GM23338 (cell line): ENCODE measurements around the gene HLA-DOA. TPM values are rescaled to one million over a fixed set of nuclear protein-coding genes. Genes with fewer than 3 reads are reported as not detected.
A peak's percentile ranks its signal among the peaks of the same experiment; 100 is the strongest.

Experiments
- ATAC-seq: fragments of 200-7000 bp; cut with Tn5 transposase; 3 replicates; pipeline ENCODE4 v1.9.1; 2020
- DNase-seq: peaks from one replicate; pipeline ENCODE4 v3.0.0-alpha.2; 2015; ENCODE audit warnings: low spot score
- H2AFZ ChIP-seq: fragments of 200-600 bp; sonication (generic); 2 replicates; pipeline ENCODE4 v1.8.0; 2016; ENCODE audit warnings: antibody characterized with exemption, mild to moderate bottlenecking, moderate library complexity
- H3F3A ChIP-seq: fragments of 200-600 bp; sonication (generic); replicated peaks from 2 replicates; pipeline ENCODE4 v1.8.0; 2017; ENCODE audit warnings: antibody characterized with exemption, mixed run types, low read depth
- H3K27ac ChIP-seq: fragments of 200-600 bp; sonication (generic); 2 replicates; pipeline ENCODE4 v1.6.1; 2016; ENCODE audit warnings: low read depth
- H3K27me3 ChIP-seq: fragments of 200-600 bp; sonication (generic); 2 replicates; pipeline ENCODE4 v1.8.0; 2016; ENCODE audit warnings: mild to moderate bottlenecking, mixed run types, moderate library complexity; ENCODE audit not compliant: insufficient read depth
- H3K36me3 ChIP-seq: fragments of 200-600 bp; sonication (generic); 2 replicates; pipeline ENCODE4 v1.8.0; 2016; ENCODE audit warnings: mild to moderate bottlenecking; ENCODE audit not compliant: insufficient read depth
- H3K4me1 ChIP-seq: fragments of 200-600 bp; sonication (generic); 2 replicates; pipeline ENCODE4 v1.8.0; 2016; ENCODE audit warnings: mild to moderate bottlenecking, moderate library complexity; ENCODE audit not compliant: insufficient read depth
- H3K4me2 ChIP-seq: fragments of 200-600 bp; sonication (generic); 2 replicates; pipeline ENCODE4 v1.7.1; 2017; ENCODE audit warnings: mixed run types
- H3K4me3 ChIP-seq: fragments of 200-600 bp; sonication (generic); 2 replicates; pipeline ENCODE4 v1.6.1; 2016; ENCODE audit warnings: mixed run types
- H3K79me2 ChIP-seq: fragments of 200-600 bp; sonication (generic); replicated peaks from 2 replicates; pipeline ENCODE4 v1.8.0; 2017; ENCODE audit warnings: mild to moderate bottlenecking; ENCODE audit not compliant: insufficient read depth
- H3K9me2 ChIP-seq: fragments of 200-600 bp; sonication (generic); 2 replicates; pipeline ENCODE4 v1.8.0; 2017; ENCODE audit not compliant: insufficient read depth
- H4K20me1 ChIP-seq: fragments of 200-600 bp; sonication (generic); replicated peaks from 2 replicates; pipeline ENCODE4 v1.8.0; 2017; ENCODE audit warnings: mild to moderate bottlenecking; ENCODE audit not compliant: insufficient read depth
- H3K27ac Mint-ChIP-seq: 2 replicates; pipeline ENCODE4 v1.8.0; 2020; ENCODE audit warnings: inconsistent platforms, mild to moderate bottlenecking, moderate library complexity, mixed read lengths
- H3K27me3 Mint-ChIP-seq: 3 replicates; pipeline ENCODE4 v1.8.0; 2022; ENCODE audit warnings: low read depth, mild to moderate bottlenecking, moderate library complexity, mixed read lengths, inconsistent platforms; ENCODE audit not compliant: insufficient read depth, poor library complexity
- H3K36me3 Mint-ChIP-seq: 3 replicates; pipeline ENCODE4 v1.8.0; 2021; ENCODE audit warnings: low read depth, mild to moderate bottlenecking, inconsistent platforms, moderate library complexity, mixed read lengths
- H3K4me1 Mint-ChIP-seq: 3 replicates; pipeline ENCODE4 v1.8.0; 2020; ENCODE audit warnings: mild to moderate bottlenecking, inconsistent platforms, mixed read lengths
- H3K4me3 Mint-ChIP-seq: 3 replicates; pipeline ENCODE4 v1.8.0; 2021; ENCODE audit warnings: moderate library complexity, mild to moderate bottlenecking, inconsistent platforms, mixed read lengths
- H3K9me3 Mint-ChIP-seq: 3 replicates; pipeline ENCODE4 v1.8.0; 2020; ENCODE audit warnings: moderate library complexity, mild to moderate bottlenecking, inconsistent platforms, mixed read lengths
- CREB1 ChIP-seq: fragments of 250-450 bp; sonication (Bioruptor Pico); IDR thresholded peaks from 2 replicates; pipeline ENCODE4 v1.5.0; 2020; ENCODE audit warnings: low read depth, mild to moderate bottlenecking, moderate library complexity
- EZH2phosphoT487 ChIP-seq: fragments of 200-600 bp; sonication (generic); IDR thresholded peaks from one replicate; pipeline ENCODE4 v1.8.1; 2018; ENCODE audit warnings: antibody characterized with exemption; ENCODE audit not compliant: unreplicated experiment
- POLR2AphosphoS5 ChIP-seq: IDR thresholded peaks from 2 replicates; pipeline ENCODE4 v1.6.1; 2016; ENCODE audit warnings: antibody characterized with exemption, low read depth
- STAT1 ChIP-seq: IDR thresholded peaks from one replicate; pipeline ENCODE4 v1.6.1; 2016; ENCODE audit warnings: antibody characterized with exemption; ENCODE audit not compliant: unreplicated experiment
- ZNF114 ChIP-seq: fragments of 250-450 bp; sonication (Bioruptor Pico); IDR thresholded peaks from 2 replicates; pipeline ENCODE4 v1.5.0; 2020; ENCODE audit warnings: mild to moderate bottlenecking, moderate library complexity
- polyA plus RNA-seq: library from polyadenylated mRNA; unstranded; fragments of >200 nt; fragmentation: Nextera tagmentation; extraction: Ambion mirVana; gene quantifications from 2 replicates; pipeline ENCODE4 v1.2.1, GENCODE V29; 2016
- total RNA-seq: library from RNA; depleted of rRNA; stranded (reverse); fragments of >200 nt; shearing (Covaris generic); gene quantifications from 2 replicates; pipeline ENCODE4 v1.2.3, GENCODE V29; 2014
- TF ChIP-seq, protein P1 (sequence below), 2 experiments: fragments of 200-600 bp in 1 of 2; sonication (generic) in 1 of 2; conservative IDR thresholded peaks; 2 replicates each; pipeline versions ENCODE4 v1.5.1 to v1.6.1; 2016 to 2017; ENCODE audit warnings: antibody characterized with exemption in 2 of 2, low read depth in 2 of 2, mild to moderate bottlenecking in 2 of 2, moderate library complexity in 1 of 2
- TF ChIP-seq, protein P2 (sequence below): IDR thresholded peaks from one replicate; pipeline ENCODE4 v1.6.1; 2018; ENCODE audit warnings: antibody characterized with exemption; ENCODE audit not compliant: unreplicated experiment
- TF ChIP-seq, protein P3 (sequence below): fragments of 250-450 bp; sonication (Bioruptor Pico); IDR thresholded peaks from 2 replicates; pipeline ENCODE4 v1.5.0; 2020; ENCODE audit warnings: mild to moderate bottlenecking, moderate library complexity

HLA-DOA gene
- total and polyA plus RNA-seq, 2 experiments from 2014 or later, result 4.8 to 30.5 TPM

DNA sequence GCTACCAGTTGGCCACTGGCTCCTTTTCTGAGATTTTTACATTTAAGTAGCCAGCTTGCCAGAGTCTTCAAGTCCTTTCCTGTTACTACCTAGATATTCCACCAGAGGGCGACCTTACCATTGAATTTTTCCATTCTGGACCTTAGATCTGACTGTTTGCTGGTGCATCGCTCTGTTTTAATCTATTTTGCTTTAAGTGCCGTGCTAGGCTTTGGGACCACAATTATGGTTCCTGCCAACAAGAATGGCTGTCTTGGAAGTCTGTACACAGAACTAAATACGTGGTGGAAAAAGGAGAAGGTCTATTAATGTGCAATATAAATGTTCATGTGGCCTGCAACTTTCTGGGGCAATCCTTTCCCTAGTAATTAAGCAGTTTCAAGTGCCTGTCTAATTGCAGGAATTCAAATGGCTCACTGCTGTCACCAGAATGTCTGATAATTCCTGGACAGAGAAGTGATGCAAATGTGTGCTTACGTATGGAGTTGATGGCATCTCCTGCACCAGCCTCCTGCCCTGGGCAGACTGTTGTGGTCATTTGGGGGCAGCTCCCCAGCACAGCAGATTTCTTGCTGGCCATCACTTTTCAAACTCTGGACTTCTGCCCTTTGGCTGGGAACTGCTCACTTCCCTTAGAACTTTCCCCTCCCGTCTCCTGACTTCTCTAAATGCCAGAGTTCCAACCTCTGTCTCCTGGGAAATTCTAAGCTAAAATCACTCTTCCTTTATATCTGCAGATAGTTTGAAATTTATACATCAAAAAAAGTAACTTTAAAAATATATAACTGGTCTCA is 5.6 kb upstream of the HLA-DOA start:
- Mint-ChIP-seq H3K4me3 (no peak overlapping the region; the same call in 2 of the 3 replicates), H3K36me3 (no peaks in the 10 kb centered on the region), H3K9me3 (no peaks in the 10 kb centered on the region), H3K27me3 (peaks cover 5% of the 10 kb centered on the region), H3K27ac (no peak overlapping the region), H3K4me1 (peaks cover 29% of the 10 kb centered on the region)
- no peak overlapping the region for H3K27ac ChIP-seq
- no peak overlapping the region for H3K4me3 ChIP-seq
- no peak overlapping the region for H2AFZ ChIP-seq
- no peaks in the 10 kb centered on the region for H3K79me2 ChIP-seq
- no peak for TF ChIP-seq CREB1 (CRISPR knock-in tag)
- TF ChIP-seq EZH2phosphoT487, result no peak
- TF ChIP-seq, protein P1, sequence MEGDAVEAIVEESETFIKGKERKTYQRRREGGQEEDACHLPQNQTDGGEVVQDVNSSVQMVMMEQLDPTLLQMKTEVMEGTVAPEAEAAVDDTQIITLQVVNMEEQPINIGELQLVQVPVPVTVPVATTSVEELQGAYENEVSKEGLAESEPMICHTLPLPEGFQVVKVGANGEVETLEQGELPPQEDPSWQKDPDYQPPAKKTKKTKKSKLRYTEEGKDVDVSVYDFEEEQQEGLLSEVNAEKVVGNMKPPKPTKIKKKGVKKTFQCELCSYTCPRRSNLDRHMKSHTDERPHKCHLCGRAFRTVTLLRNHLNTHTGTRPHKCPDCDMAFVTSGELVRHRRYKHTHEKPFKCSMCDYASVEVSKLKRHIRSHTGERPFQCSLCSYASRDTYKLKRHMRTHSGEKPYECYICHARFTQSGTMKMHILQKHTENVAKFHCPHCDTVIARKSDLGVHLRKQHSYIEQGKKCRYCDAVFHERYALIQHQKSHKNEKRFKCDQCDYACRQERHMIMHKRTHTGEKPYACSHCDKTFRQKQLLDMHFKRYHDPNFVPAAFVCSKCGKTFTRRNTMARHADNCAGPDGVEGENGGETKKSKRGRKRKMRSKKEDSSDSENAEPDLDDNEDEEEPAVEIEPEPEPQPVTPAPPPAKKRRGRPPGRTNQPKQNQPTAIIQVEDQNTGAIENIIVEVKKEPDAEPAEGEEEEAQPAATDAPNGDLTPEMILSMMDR (conservative IDR thresholded peaks at IDR 0.05; ENCODE audit: low read depth in 2 of 2), result peak; percentile 78 to 79
- no peak for TF ChIP-seq ZNF114 (CRISPR knock-in tag)
- TF ChIP-seq POLR2AphosphoS5, result no peak
- no peaks in the 10 kb centered on the region for H3K9me2 ChIP-seq
- H3K4me1 ChIP-seq, result peaks cover 6% of the 10 kb centered on the region
- DNase-seq (peak; percentile 92), ATAC-seq (peak; percentile 62)
- H3K4me2 ChIP-seq, result no peak overlapping the region
- H4K20me1 ChIP-seq, result no peaks in the 10 kb centered on the region
- H3K27me3 ChIP-seq, result no peaks in the 10 kb centered on the region
- H3F3A ChIP-seq, result no peaks in the 10 kb centered on the region
- no peaks in the 10 kb centered on the region for H3K36me3 ChIP-seq

DNA sequence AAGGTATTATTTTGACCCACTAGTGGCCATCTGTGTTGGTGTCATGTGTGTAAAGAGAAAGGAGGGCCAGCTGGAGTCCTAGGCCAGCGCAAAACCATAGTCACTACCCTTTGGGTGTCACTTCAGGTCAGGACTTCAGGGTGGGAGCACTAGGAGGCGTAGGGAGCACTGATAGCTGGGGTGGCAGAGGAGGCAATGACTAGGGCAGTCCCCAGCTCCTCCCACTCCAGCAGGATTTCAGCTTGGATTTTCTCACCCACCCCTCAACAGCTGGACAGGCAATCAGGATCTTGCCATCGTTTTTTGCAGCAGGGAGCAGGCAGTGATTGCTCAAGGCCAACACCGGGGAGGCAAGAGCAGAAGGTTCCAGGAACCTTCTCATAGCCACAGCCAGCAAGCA is 4.2 kb upstream of the HLA-DOA start:
- TF ChIP-seq CREB1 (CRISPR knock-in tag) (no peak), POLR2AphosphoS5 (no peak), STAT1 (no peak)
- TF ChIP-seq, protein P2, sequence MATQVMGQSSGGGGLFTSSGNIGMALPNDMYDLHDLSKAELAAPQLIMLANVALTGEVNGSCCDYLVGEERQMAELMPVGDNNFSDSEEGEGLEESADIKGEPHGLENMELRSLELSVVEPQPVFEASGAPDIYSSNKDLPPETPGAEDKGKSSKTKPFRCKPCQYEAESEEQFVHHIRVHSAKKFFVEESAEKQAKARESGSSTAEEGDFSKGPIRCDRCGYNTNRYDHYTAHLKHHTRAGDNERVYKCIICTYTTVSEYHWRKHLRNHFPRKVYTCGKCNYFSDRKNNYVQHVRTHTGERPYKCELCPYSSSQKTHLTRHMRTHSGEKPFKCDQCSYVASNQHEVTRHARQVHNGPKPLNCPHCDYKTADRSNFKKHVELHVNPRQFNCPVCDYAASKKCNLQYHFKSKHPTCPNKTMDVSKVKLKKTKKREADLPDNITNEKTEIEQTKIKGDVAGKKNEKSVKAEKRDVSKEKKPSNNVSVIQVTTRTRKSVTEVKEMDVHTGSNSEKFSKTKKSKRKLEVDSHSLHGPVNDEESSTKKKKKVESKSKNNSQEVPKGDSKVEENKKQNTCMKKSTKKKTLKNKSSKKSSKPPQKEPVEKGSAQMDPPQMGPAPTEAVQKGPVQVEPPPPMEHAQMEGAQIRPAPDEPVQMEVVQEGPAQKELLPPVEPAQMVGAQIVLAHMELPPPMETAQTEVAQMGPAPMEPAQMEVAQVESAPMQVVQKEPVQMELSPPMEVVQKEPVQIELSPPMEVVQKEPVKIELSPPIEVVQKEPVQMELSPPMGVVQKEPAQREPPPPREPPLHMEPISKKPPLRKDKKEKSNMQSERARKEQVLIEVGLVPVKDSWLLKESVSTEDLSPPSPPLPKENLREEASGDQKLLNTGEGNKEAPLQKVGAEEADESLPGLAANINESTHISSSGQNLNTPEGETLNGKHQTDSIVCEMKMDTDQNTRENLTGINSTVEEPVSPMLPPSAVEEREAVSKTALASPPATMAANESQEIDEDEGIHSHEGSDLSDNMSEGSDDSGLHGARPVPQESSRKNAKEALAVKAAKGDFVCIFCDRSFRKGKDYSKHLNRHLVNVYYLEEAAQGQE, result no peak
- TF ChIP-seq, protein P3, sequence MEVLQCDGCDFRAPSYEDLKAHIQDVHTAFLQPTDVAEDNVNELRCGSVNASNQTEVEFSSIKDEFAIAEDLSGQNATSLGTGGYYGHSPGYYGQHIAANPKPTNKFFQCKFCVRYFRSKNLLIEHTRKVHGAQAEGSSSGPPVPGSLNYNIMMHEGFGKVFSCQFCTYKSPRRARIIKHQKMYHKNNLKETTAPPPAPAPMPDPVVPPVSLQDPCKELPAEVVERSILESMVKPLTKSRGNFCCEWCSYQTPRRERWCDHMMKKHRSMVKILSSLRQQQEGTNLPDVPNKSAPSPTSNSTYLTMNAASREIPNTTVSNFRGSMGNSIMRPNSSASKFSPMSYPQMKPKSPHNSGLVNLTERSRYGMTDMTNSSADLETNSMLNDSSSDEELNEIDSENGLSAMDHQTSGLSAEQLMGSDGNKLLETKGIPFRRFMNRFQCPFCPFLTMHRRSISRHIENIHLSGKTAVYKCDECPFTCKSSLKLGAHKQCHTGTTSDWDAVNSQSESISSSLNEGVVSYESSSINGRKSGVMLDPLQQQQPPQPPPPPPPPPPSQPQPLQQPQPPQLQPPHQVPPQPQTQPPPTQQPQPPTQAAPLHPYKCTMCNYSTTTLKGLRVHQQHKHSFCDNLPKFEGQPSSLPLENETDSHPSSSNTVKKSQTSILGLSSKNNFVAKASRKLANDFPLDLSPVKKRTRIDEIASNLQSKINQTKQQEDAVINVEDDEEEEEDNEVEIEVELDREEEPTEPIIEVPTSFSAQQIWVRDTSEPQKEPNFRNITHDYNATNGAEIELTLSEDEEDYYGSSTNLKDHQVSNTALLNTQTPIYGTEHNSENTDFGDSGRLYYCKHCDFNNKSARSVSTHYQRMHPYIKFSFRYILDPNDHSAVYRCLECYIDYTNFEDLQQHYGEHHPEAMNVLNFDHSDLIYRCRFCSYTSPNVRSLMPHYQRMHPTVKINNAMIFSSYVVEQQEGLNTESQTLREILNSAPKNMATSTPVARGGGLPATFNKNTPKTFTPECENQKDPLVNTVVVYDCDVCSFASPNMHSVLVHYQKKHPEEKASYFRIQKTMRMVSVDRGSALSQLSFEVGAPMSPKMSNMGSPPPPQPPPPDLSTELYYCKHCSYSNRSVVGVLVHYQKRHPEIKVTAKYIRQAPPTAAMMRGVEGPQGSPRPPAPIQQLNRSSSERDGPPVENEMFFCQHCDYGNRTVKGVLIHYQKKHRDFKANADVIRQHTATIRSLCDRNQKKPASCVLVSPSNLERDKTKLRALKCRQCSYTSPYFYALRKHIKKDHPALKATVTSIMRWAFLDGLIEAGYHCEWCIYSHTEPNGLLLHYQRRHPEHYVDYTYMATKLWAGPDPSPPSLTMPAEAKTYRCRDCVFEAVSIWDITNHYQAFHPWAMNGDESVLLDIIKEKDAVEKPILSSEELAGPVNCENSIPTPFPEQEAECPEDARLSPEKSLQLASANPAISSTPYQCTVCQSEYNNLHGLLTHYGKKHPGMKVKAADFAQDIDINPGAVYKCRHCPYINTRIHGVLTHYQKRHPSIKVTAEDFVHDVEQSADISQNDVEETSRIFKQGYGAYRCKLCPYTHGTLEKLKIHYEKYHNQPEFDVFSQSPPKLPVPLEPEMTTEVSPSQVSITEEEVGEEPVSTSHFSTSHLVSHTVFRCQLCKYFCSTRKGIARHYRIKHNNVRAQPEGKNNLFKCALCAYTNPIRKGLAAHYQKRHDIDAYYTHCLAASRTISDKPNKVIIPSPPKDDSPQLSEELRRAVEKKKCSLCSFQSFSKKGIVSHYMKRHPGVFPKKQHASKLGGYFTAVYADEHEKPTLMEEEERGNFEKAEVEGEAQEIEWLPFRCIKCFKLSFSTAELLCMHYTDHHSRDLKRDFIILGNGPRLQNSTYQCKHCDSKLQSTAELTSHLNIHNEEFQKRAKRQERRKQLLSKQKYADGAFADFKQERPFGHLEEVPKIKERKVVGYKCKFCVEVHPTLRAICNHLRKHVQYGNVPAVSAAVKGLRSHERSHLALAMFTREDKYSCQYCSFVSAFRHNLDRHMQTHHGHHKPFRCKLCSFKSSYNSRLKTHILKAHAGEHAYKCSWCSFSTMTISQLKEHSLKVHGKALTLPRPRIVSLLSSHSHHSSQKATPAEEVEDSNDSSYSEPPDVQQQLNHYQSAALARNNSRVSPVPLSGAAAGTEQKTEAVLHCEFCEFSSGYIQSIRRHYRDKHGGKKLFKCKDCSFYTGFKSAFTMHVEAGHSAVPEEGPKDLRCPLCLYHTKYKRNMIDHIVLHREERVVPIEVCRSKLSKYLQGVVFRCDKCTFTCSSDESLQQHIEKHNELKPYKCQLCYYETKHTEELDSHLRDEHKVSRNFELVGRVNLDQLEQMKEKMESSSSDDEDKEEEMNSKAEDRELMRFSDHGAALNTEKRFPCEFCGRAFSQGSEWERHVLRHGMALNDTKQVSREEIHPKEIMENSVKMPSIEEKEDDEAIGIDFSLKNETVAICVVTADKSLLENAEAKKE (CRISPR knock-in tag), result no peak
- Histone ChIP-seq H3K4me2 (no peak overlapping the region), H3K27ac (no peak overlapping the region), H4K20me1 (no peaks in the 10 kb centered on the region), H2AFZ (no peak overlapping the region), H3K36me3 (no peaks in the 10 kb centered on the region), H3K4me1 (peaks cover 10% of the 10 kb centered on the region), H3K79me2 (0 out of 2 replicates have a peak, but pooled peaks cover 4% of the 10 kb centered on the region), H3F3A (no peaks in the 10 kb centered on the region), H3K27me3 (no peaks in the 10 kb centered on the region), H3K4me3 (no peak overlapping the region), H3K9me2 (no peaks in the 10 kb centered on the region)
- no peaks in the 10 kb centered on the region for H3K36me3 Mint-ChIP-seq
- no peak overlapping the region for H3K4me3 Mint-ChIP-seq
- no peaks in the 10 kb centered on the region for H3K9me3 Mint-ChIP-seq
- DNase-seq (peak; percentile 17), ATAC-seq (no peak)
- H3K27ac Mint-ChIP-seq, result no peak overlapping the region
- peaks cover 39% of the 10 kb centered on the region for H3K4me1 Mint-ChIP-seq
- peaks cover 6% of the 10 kb centered on the region for H3K27me3 Mint-ChIP-seq
